GM12878 (cell line): ENCODE measurements around the gene IRF2. TPM values are rescaled to one million over a fixed set of nuclear protein-coding genes. Genes with fewer than 3 reads are reported as not detected.

ENCODE experiments used
- ATF7 ChIP-seq: fragments of 450-650 bp; IDR thresholded peaks from 2 replicates; pipeline ENCODE4 v1.6.1; 2016; ENCODE audit warnings: low read depth, mild to moderate bottlenecking
- BMI1 ChIP-seq: fragments of 450-650 bp; IDR thresholded peaks from 2 replicates; pipeline ENCODE4 v1.6.1; 2016; ENCODE audit warnings: mild to moderate bottlenecking, moderate library complexity, borderline replicate concordance
- CEBPZ ChIP-seq: fragments of 150-350 bp; IDR thresholded peaks from 2 replicates; pipeline ENCODE4 v1.6.1; 2016; ENCODE audit warnings: low read depth, low read length
- CHD1 ChIP-seq: IDR thresholded peaks from 2 replicates; pipeline ENCODE4 v1.6.1; 2012; ENCODE audit warnings: low read depth, low read length, improper control_type of control experiment
- ELK1 ChIP-seq: IDR thresholded peaks from 2 replicates; pipeline ENCODE4 v1.6.1; 2012; ENCODE audit warnings: low read depth, low read length, improper control_type of control experiment
- EP300 ChIP-seq, 2 experiments: fragments of 150-350 bp in 1 of 2; IDR thresholded peaks; 2 replicates each; pipeline ENCODE4 v1.6.1; 2011 to 2012; ENCODE audit warnings: low read depth in 2 of 2, low read length in 2 of 2, borderline replicate concordance in 1 of 2, improper control_type of control experiment in 1 of 2, inconsistent platforms in 1 of 2; ENCODE audit not compliant: control insufficient read depth in 1 of 2
- ETV6 ChIP-seq, 2 experiments: fragments of 450-650 bp in 1 of 2; IDR thresholded peaks in 1 of 2; conservative IDR thresholded peaks in 1 of 2; 2 replicates each; pipeline ENCODE4 v1.6.1; 2014; ENCODE audit warnings: antibody characterized with exemption in 1 of 2, borderline replicate concordance in 1 of 2, low read depth in 1 of 2, mild to moderate bottlenecking in 1 of 2, moderate library complexity in 1 of 2
- JUND ChIP-seq: IDR thresholded peaks from 2 replicates; pipeline ENCODE4 v1.6.1; 2012; ENCODE audit warnings: low read depth, mild to moderate bottlenecking, low read length, improper control_type of control experiment, moderate library complexity
- LARP7 ChIP-seq: fragments of 450-650 bp; IDR thresholded peaks from 2 replicates; pipeline ENCODE4 v1.6.1; 2017; ENCODE audit warnings: mild to moderate bottlenecking
- MEF2A ChIP-seq: IDR thresholded peaks from 2 replicates; pipeline ENCODE4 v1.6.1; 2011; ENCODE audit warnings: low read depth, mild to moderate bottlenecking, low read length, moderate library complexity; ENCODE audit not compliant: insufficient read depth
- MEF2B ChIP-seq: fragments of 450-650 bp; IDR thresholded peaks from 2 replicates; pipeline ENCODE4 v1.6.1; 2018; ENCODE audit warnings: mild to moderate bottlenecking, moderate library complexity; ENCODE audit not compliant: partially characterized antibody, poor library complexity, severe bottlenecking
- MTA3 ChIP-seq: IDR thresholded peaks from 2 replicates; pipeline ENCODE4 v1.6.1; 2012; ENCODE audit warnings: low read length, inconsistent platforms, borderline replicate concordance
- MXI1 ChIP-seq: fragments of 150-350 bp; IDR thresholded peaks from 2 replicates; pipeline ENCODE4 v1.6.1; 2011; ENCODE audit warnings: low read depth, mild to moderate bottlenecking, inconsistent platforms, low read length, improper control_type of control experiment
- NBN ChIP-seq: fragments of 450-650 bp; IDR thresholded peaks from 2 replicates; pipeline ENCODE4 v1.6.1; 2016
- NFIC ChIP-seq: IDR thresholded peaks from 2 replicates; pipeline ENCODE4 v1.6.1; 2012; ENCODE audit warnings: low read depth, mild to moderate bottlenecking, inconsistent platforms, low read length, moderate library complexity
- NRF1 ChIP-seq: conservative IDR thresholded peaks from 2 replicates; pipeline ENCODE4 v1.6.1; 2011; ENCODE audit warnings: mild to moderate bottlenecking, low read depth, low read length, improper control_type of control experiment
- PAX5 ChIP-seq: IDR thresholded peaks from 2 replicates; pipeline ENCODE4 v1.6.1; 2011; ENCODE audit warnings: low read depth, low read length, borderline replicate concordance
- RBBP5 ChIP-seq: fragments of 200-600 bp; sonication (generic); conservative IDR thresholded peaks from 2 replicates; pipeline ENCODE4 v1.6.1; 2016
- RUNX3 ChIP-seq: IDR thresholded peaks from 2 replicates; pipeline ENCODE4 v1.6.1; 2012; ENCODE audit warnings: low read length, inconsistent platforms
- SMAD5 ChIP-seq: IDR thresholded peaks from 2 replicates; pipeline ENCODE4 v1.6.1; 2016; ENCODE audit warnings: antibody characterized with exemption, low read depth
- TARDBP ChIP-seq: IDR thresholded peaks from 2 replicates; pipeline ENCODE4 v1.6.1; 2016; ENCODE audit warnings: borderline replicate concordance
- TCF3 ChIP-seq: IDR thresholded peaks from 2 replicates; pipeline ENCODE4 v1.6.1; 2012; ENCODE audit warnings: low read depth, mild to moderate bottlenecking, low read length, borderline replicate concordance; ENCODE audit not compliant: insufficient read depth
- ZBTB4 ChIP-seq: fragments of 450-650 bp; formaldehyde crosslinking; IDR thresholded peaks from 2 replicates; pipeline ENCODE4 v1.4.0; 2022; ENCODE audit warnings: mild to moderate bottlenecking, moderate library complexity
- ZSCAN29 ChIP-seq: fragments of 450-650 bp; IDR thresholded peaks from 2 replicates; pipeline ENCODE4 v1.6.1; 2017; ENCODE audit warnings: mild to moderate bottlenecking, moderate library complexity
- polyA plus RNA-seq, 11 experiments: library from polyadenylated mRNA; depleted of rRNA in 4 of 11; unstranded in 6 of 11; stranded (reverse) in 5 of 11; fragments of >200 nt; fragmentation: Nextera tagmentation in 4 of 11; fragmentation: Illumina TruSeq in 1 of 11; extraction: Ambion mirVana in 4 of 11; extraction: Trizol in 1 of 11; gene quantifications; 1 replicate in 1 of 11; 2 replicates in 10 of 11; pipeline versions ENCODE4 v1.2.1 to v1.2.3, GENCODE V29; 2011 to 2016; ENCODE audit warnings: inconsistent platforms in 2 of 11, missing spikeins in 2 of 11, low read depth in 1 of 11
- total RNA-seq, 4 experiments: library from RNA; depleted of rRNA in 3 of 4; stranded (reverse); fragments of >200 nt in 3 of 4; fragmentation: Illumina TruSeq in 1 of 4; extraction: Trizol in 1 of 4; gene quantifications; 2 replicates each; pipeline versions ENCODE4 v1.2.1 to v1.2.3, GENCODE V29; 2013 to 2021

Gene IRF2
- total and polyA plus RNA-seq, 10 of the 15 experiments (the other 5 are each of a cell fraction or from before 2014, with no cell fraction given), result 45.1 to 99.3 (median 58.9) TPM

DNA sequence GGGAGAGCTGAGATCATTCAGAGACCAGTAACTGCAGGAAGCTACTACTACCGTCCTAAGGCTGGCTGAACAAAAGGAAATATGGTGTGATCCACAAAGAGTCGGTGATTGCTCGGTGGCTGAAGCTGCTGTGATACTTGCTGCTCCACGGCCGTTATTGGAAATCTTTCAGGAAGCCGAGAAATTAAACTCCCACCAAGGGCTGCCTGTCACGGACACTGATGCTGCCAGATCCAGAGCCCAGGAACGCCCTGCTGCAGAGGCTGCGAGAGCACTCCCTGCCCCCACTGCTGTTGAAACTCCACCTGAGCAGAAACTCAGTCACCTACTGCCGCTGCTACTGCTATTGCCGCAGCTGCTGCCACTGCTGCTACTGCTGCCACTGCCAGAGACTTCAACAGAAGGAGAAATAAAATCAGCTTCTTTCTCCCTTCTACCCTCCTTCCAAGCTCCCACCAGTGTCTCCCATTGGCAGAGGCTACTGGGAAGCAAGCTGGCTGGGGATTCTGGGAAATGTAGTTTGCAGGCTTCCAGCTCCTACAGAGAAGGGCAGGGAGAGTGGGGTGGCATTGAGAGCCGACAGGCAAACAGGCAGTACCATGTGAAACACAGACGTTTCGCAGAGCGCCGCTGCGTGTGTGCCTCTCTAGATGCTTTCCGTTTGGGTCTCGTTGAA, 130.7 kb downstream of the IRF2 start (continued):
- TF ChIP-seq ZBTB4 (no peak), PAX5 (0 out of 2 replicates have a peak, but pooled peaks have one; percentile 40), SMAD5 (no peak), NBN (peak; percentile 67; the same call in 1 of the 2 replicates), LARP7 (peak; percentile 55), MEF2A (no peak), MXI1 (no peak; the same call in 1 of the 2 replicates), BMI1 (no peak), JUND (no peak), ETV6 (conservative IDR thresholded peaks at IDR 0.05 in 1 of 2, IDR thresholded peaks at IDR 0.05 in 1 of 2; ENCODE audit: borderline replicate concordance in 1 of 2, low read depth in 1 of 2) (no peak), CEBPZ (no peak), CHD1 (no peak), MTA3 (no peak), NFIC (no peak), TARDBP (peak; percentile 49; the same call in 1 of the 2 replicates), TCF3 (peak; percentile 55; the same call in 1 of the 2 replicates), ATF7 (peak; percentile 26; the same call in 1 of the 2 replicates), NRF1 (no peak), EP300 (IDR thresholded peaks at IDR 0.05; ENCODE audit: borderline replicate concordance in 1 of 2, control insufficient read depth in 1 of 2, low read depth in 2 of 2, low read length in 2 of 2) (peak in 1 of 2 experiments; percentile 14; a peak in 1 of 4 replicates), RUNX3 (no peak), RBBP5 (no peak), ELK1 (no peak), ZSCAN29 (no peak), MEF2B (no peak)
